Aorta (tissue), 5 donors: ENCODE results near the gene YES1. TPM values are rescaled to one million over a fixed set of nuclear protein-coding genes. Genes with fewer than 3 reads are reported as not detected.
A peak's percentile ranks its signal among the peaks of the same experiment; 100 is the strongest.
"Not testable (repeated sequence)": the region's sequence is repeated elsewhere in the genome, so short reads cannot be mapped to it uniquely, and the experiment has no call there.

Source experiments
- ATAC-seq: fragments of 200-7000 bp; cut with Tn5 transposase; one replicate; pipeline ENCODE4 v1.9.1; 2022; ENCODE audit warnings: moderate library complexity; ENCODE audit not compliant: low FRiP score
- DNase-seq, 2 donors: peaks; one replicate each; pipeline ENCODE4 v3.0.0-alpha.2; 2020
- H3K27ac ChIP-seq, 2 donors: one replicate each; pipeline ENCODE4 v1.5.1; 2013; ENCODE audit warnings: low read length in 2 of 2, mild to moderate bottlenecking in 2 of 2, moderate library complexity in 2 of 2, control low read depth in 1 of 2, inconsistent platforms in 1 of 2, low read depth in 1 of 2
- H3K27me3 ChIP-seq, 2 donors: one replicate each; pipeline ENCODE4 v1.6.1; 2013; ENCODE audit warnings: control low read depth in 1 of 2, low read length in 1 of 2, mild to moderate bottlenecking in 1 of 2, moderate library complexity in 1 of 2; ENCODE audit not compliant: insufficient read depth in 2 of 2, control insufficient read depth in 1 of 2
- H3K36me3 ChIP-seq, 2 donors: one replicate each; pipeline ENCODE4 v1.6.1; 2013; ENCODE audit warnings: control low read depth in 1 of 2, low read length in 1 of 2, mild to moderate bottlenecking in 1 of 2; ENCODE audit not compliant: insufficient read depth in 2 of 2, control insufficient read depth in 1 of 2
- H3K4me1 ChIP-seq, 2 donors: one replicate each; pipeline ENCODE4 v1.6.1; 2013; ENCODE audit warnings: low read length in 2 of 2, control low read depth in 1 of 2, mild to moderate bottlenecking in 1 of 2, moderate library complexity in 1 of 2; ENCODE audit not compliant: insufficient read depth in 2 of 2, control insufficient read depth in 1 of 2
- H3K4me3 ChIP-seq, 2 donors: one replicate each; pipeline ENCODE4 v1.5.1; 2013; ENCODE audit warnings: low read length in 2 of 2, control low read depth in 1 of 2, mild to moderate bottlenecking in 1 of 2
- H3K9me3 ChIP-seq: one replicate; pipeline ENCODE4 v1.6.1; 2013; ENCODE audit warnings: mild to moderate bottlenecking, low read length; ENCODE audit not compliant: control insufficient read depth
- WGBS, 2 donors: extraction: QIAGEN DNeasy Blood & Tissue Kit; methylation state at CpG; one replicate each; pipeline ENCODE4 v1.1.7; 2013; 5-methylcytosine and 5-hydroxymethylcytosine counted together
- intact Hi-C, 2 donors: fragments of 100-400 bp; cut with DNase I; formaldehyde crosslinking; loops; one replicate each; pipeline versions ENCODE4 v1.14.2 to v1.15.0; 2022
- polyA plus RNA-seq, 2 donors: library from polyadenylated mRNA; stranded (reverse); fragments of 200-250 nt; gene quantifications; one replicate each; pipeline ENCODE4 v1.2.3, GENCODE V29; 2013
- total RNA-seq, 2 donors: library from RNA; stranded (reverse); fragmentation: NEBNext Ultra II Directional; extraction: Animal tissue kit (Norgen Biotek cat#: 25700); gene quantifications; one replicate each; pipeline ENCODE4 v1.2.1, GENCODE V29; 2021
- donor health status: healthy with polysubstance abuse.
- donor health status: Bipolar disorder and iron deficiency.
- donor health status: DM: no; HTN: no; CAD: no.
- donor health status: DM: no; HTN: no; CAD: no.
- donor health status: DM: yes; HTN: yes; CAD: no.

YES1 gene
- total and polyA plus RNA-seq, 4 donors = 8.9 to 37.0 (median 28.3) TPM

DNA sequence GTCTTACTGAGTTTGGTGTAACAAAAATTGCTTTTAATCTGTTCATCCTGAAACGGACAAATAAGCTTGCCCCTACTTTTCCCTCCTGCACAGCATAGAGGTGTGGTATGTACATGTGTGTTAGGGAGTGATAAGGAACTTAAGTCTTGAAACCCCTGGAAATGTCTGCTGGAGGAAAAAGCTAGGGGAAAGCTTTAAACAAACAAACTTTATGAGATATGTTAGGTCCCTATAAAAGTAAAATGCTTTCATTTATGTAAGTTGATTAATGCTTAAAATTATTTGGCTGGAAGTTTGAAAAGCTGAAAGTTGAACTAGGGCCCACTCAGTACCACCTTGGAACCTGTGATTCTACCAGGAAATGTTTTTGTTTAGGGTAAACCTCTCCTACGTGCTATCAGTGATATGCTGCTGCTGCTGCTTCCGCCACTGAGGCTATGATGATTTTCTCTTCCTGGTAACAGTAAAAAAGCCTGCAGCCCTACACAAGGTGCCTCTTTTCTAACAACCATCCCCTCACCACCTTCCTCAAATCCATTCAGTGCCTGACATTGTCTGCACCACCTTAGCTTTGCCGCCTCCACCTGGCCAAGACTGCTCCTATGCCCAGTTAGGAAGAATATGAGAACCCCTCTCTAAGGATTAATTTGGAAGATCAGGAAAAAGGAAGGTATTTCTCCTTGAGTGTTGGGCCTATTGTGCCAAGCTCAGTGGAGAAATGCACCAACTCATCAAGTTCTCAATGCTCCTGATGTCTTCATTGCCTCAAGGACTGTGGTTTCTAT, 2.5 kb upstream of the YES1 start:
- Histone ChIP-seq H3K4me3 (no peak overlapping the region), H3K4me1 (no peaks in the 10 kb centered on the region), H3K27ac (no peak overlapping the region), H3K9me3 (no peaks in the 10 kb centered on the region), H3K36me3 (no peaks in the 10 kb centered on the region), H3K27me3 (no peaks in the 10 kb centered on the region)
- intact Hi-C loops = no loop called here
- no peak for DNase-seq
- no peak for ATAC-seq
- WGBS, 2 donors = 76 to 85% methylated on average over 4 of the region's 4 CpGs

DNA sequence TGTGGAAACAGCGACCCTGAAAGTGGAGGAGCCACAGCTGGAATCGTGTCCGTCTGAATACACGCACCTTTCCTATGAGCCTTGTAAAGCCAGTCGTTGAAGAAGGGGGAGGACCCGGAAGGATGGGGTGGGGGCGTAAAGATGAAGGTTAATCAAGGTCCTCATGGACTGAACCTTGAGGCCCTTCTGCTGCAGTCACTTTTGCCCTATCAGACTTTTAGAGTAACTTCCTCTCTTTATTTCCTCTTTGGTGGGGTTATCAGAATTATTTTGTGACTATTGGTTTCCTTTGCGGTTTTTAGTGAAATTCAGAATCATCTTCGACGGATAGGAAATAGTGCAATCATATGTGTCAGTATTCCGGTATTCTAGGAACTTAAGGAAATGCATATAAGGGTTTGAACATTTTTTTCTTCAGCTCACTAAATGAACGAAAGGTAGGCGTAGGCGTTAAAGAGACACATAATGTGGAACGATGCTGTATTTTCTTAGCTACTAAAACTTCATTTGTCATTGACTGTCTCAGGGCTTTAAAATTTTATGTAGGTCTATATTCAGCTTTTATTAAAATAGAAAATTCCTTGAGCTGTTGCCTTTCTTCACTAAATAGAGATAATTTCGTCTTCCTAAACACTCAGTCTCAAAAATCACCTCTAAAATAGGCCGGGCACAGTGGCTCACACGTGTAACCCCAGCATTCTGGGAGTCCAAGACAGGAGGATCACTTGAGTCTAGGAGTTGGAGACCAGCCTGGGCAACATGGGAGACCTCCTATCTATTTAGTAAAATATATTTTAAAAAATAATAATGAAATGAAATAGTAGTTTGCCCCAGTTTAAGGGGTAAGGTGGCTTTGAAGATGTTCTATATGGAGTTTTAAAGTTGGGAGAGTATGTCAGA, 1.4 kb upstream of the YES1 start:
- no peaks in the 10 kb centered on the region for H3K27me3 ChIP-seq
- intact Hi-C loops = loop anchor here in 1 of 2 donors (2.0 kb wide), 1 partner anchor 101 kb away; the partner anchor contains the start of gene ENOSF1
- no peaks in the 10 kb centered on the region for H3K9me3 ChIP-seq
- H3K4me1 ChIP-seq = no peaks in the 10 kb centered on the region
- ATAC-seq (no peak), DNase-seq (no peak)
- H3K4me3 ChIP-seq = no peak overlapping the region
- no peaks in the 10 kb centered on the region for H3K36me3 ChIP-seq
- peak overlapping the region in 1 of 2 donors; percentile 28 for H3K27ac ChIP-seq
- 54 to 57% methylated on average over 18 of the region's 18 CpGs for WGBS, 2 donors

DNA sequence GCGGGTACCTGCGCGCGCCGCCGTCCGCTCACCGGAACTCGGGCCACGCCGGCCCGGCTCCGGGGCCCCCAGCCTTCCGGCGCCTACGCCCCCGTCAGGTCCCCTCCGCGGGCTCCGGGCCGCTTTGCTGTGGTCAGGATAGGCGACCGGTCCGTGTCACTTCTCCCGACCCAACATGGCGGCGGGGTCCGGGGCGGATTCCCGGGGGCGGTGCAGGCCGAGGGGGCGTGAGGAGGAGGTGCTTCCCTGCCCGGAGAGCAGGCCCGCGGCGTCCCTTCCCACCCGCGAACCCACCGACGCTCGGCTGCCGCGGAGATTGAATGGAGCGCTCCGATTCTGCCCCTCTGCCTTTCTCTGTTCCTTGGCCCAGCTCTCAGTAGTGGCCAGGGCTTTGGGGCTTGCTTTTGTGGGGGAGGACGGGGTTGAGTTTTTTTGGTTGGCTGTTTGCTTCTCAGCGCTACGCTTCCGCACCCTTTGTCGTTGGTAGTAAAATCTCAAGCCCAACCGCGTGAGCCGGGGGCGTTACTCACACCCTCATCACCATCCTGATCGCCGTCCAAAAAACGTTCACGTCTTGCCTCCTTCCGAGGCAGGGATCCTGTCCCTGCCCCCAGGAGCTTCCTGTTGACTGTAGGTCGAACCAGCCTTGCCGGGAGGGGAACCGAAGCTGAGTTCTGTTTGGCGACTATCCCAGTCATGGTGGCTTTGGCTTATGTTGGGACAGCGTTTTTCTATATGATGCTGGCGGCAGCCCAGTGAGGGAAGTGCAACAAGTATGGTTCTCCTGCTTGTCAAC, 532 bp upstream of the YES1 start:
- peak; percentile 92 for ATAC-seq
- Histone ChIP-seq H3K4me1 (no peaks in the 10 kb centered on the region), H3K27me3 (no peaks in the 10 kb centered on the region), H3K27ac (peak overlapping the region; percentile 38 to 89), H3K4me3 (peak overlapping the region; percentile 43 to 87), H3K36me3 (no peaks in the 10 kb centered on the region), H3K9me3 (no peaks in the 10 kb centered on the region)
- WGBS, 2 donors = 1% methylated on average over 63 to 66 of the region's 66 CpGs
- intact Hi-C loops = loop anchor here in 1 of 2 donors (2.0 kb wide), 1 partner anchor 100 kb away; the partner anchor contains the start of gene ENOSF1
- DNase-seq = peak; percentile 87 to 95

DNA sequence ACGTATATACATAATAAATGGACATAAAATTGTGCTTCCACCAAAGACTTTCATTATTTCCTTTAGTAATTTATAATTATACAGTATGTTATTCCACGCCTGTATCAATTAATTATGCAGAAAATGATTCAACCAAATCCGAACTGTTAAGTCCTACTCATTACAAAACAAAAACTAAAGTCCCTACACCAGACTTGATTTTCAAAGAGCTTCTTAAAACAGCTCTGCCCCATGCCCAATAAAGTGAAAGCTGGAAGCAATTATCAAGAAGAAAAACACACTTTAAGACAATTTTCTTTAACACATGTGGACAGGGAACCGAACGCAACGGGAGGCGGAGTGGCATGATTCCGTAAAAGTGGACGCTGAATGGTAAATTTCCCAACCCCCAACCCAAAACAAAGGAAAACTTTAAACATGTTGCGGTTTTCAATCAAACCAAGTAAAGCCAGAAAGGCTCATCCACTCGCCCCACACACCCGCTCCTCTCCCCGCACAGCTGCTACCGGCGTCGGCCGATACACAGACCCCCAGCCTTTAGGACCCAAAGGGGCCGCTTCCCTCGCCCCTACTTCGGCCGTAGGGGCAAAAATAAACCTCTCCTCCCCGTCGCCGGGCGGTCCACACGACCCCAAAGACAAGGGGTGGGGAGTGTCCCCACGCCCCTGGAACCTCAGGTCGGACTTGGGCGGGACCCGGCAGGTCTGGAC, 705 bp downstream of the YES1 start:
- 1 to 2% methylated on average over 30 of the region's 30 CpGs for WGBS, 2 donors
- DNase-seq (no peak), ATAC-seq (peak; percentile 6)
- H3K27me3 ChIP-seq = no peaks in the 10 kb centered on the region
- H3K27ac ChIP-seq = no peak overlapping the region
- no peaks in the 10 kb centered on the region for H3K4me1 ChIP-seq
- H3K4me3 ChIP-seq = peak overlapping the region; percentile 43 to 87
- intact Hi-C loops = no loop called here
- H3K36me3 ChIP-seq = no peaks in the 10 kb centered on the region
- H3K9me3 ChIP-seq = no peaks in the 10 kb centered on the region

DNA sequence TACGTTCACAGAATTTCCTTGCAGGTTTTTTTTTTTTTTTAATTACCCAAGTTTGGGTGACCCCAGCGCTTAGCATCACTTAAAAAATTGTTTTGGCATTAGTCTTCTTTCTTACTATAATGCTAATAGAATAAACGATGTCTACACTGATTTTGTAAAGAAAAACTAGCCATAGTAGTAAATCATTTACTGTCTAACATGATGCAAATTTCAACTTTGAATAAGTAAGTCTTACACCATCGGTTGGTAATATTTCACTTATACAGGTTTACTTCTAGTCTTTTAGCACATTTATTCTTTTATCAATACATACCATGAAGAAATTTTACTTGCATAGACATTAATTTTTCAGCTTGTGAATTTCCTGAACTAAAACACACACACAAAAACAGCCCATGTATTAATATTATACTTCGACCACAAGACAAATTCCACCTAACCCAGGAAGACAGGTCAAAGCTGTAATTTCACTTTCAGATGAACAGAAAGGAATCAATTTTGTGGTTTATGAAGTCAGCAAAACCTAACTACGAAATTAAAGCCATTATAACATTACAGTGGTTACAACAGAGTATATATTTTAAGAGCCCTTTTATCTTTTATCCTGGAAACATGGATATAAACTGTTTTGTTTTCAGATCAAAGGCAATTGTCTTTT, 1.9 kb downstream of the YES1 start:
- Histone ChIP-seq H3K36me3 (no peaks in the 10 kb centered on the region), H3K9me3 (no peaks in the 10 kb centered on the region), H3K27ac (no peak overlapping the region), H3K27me3 (no peaks in the 10 kb centered on the region), H3K4me1 (no peaks in the 10 kb centered on the region), H3K4me3 (no peak overlapping the region)
- intact Hi-C loops = no loop called here
- DNase-seq = no peak
- no peak for ATAC-seq
- WGBS, 2 donors = 88% methylated on average over 6 of the region's 6 CpGs

DNA sequence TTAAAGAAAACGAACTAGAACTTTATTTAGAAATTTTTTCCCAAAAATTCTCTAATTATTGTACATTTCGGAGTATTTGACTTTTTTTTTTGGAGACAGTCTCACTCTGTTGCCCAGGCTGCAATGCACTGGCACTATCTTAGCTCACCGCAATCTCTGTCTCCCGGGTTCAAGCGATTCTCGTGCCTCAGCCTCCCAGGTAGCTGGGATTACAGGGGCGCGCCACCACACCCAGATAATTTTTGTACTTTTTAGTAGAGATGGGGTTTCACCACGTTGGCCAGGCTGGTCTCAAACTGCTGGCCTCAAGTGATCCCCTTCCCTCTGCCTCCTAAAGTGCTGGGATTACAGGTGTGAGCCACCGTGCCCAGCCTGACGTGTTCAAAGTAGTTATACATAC, 2.8 kb downstream of the YES1 start:
- H3K9me3 ChIP-seq, H3K27me3 ChIP-seq, H3K27ac ChIP-seq, H3K4me1 ChIP-seq, DNase-seq, H3K36me3 ChIP-seq, H3K4me3 ChIP-seq, intact Hi-C loops, ATAC-seq: not testable (repeated sequence)
- WGBS, 2 donors = 98 to 99% methylated on average over 11 of the region's 11 CpGs

DNA sequence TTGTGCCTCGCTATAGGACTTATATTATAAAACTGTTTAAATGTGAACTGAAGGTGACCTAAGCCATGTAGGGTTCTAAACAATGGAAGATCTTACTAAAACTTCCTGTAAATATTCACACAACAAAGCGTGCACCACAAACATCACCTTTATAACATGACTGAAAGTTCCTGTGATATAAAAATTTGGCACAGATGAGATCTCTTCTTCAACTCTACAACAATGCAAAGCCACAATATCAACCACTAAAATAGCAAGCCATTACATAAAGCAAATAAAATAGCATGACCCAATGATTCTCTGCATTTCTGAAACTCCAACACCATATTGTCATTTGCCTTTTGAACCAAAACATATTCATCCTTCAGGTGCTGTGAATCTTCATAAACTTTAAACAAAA, 3.5 kb downstream of the YES1 start:
- Histone ChIP-seq H3K27ac (no peak overlapping the region), H3K27me3 (no peaks in the 10 kb centered on the region), H3K9me3 (no peaks in the 10 kb centered on the region), H3K36me3 (no peaks in the 10 kb centered on the region), H3K4me1 (no peaks in the 10 kb centered on the region), H3K4me3 (no peak overlapping the region)
- intact Hi-C loops = no loop called here
- 95 to 100% methylated on average over 2 of the region's 2 CpGs for WGBS, 2 donors
- DNase-seq = no peak
- no peak for ATAC-seq
